ENCODE results near the gene FOXL1. TPM values are rescaled to one million over a fixed set of nuclear protein-coding genes. Genes with fewer than 3 reads are reported as not detected.

The FOXL1 gene
- total RNA-seq, 4 donors from 2014 or later = 0.45 to 1.9 (median 1.1) TPM

DNA sequence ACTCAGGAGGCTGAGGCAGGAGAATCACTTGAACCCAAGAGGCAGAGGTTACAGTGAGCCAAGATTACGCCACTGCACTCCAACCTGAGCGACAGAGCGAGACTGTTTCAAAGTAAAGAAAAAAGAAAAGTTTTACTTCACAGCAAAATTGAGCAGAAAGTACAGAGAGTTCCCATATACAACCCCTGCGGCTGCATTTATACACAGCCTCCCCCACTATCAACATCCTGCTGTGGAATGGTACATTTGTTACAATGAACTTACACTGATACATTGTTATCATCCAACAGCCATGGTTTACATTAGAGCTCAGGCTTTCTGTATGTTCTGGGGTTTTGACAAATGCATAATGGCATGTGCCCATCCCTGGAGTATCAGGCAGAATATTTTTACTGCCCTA, 20.8 kb upstream of the FOXL1 start:
- DNase-seq = no peak
- no peak overlapping the region for H3K27ac ChIP-seq
- TF ChIP-seq POLR2A (IDR thresholded peaks at IDR 0.05) = no peak
- TF ChIP-seq, protein P1, sequence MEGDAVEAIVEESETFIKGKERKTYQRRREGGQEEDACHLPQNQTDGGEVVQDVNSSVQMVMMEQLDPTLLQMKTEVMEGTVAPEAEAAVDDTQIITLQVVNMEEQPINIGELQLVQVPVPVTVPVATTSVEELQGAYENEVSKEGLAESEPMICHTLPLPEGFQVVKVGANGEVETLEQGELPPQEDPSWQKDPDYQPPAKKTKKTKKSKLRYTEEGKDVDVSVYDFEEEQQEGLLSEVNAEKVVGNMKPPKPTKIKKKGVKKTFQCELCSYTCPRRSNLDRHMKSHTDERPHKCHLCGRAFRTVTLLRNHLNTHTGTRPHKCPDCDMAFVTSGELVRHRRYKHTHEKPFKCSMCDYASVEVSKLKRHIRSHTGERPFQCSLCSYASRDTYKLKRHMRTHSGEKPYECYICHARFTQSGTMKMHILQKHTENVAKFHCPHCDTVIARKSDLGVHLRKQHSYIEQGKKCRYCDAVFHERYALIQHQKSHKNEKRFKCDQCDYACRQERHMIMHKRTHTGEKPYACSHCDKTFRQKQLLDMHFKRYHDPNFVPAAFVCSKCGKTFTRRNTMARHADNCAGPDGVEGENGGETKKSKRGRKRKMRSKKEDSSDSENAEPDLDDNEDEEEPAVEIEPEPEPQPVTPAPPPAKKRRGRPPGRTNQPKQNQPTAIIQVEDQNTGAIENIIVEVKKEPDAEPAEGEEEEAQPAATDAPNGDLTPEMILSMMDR (IDR thresholded peaks at IDR 0.05) = no peak
- WGBS, 2 donors = 75 to 76% methylated on average over 4 of the region's 4 CpGs
- peaks cover 0 to 14% of the 10 kb centered on the region in 2 donors for H3K4me1 ChIP-seq
- no peaks in the 10 kb centered on the region for H3K36me3 ChIP-seq
- no peaks in the 10 kb centered on the region for H3K27me3 ChIP-seq
- H3K9me3 ChIP-seq = no peaks in the 10 kb centered on the region
- intact Hi-C loops (cut with DNase I) = no loop called here
- no peak overlapping the region for H3K4me3 ChIP-seq (replicated peaks in 1 of 3)

DNA sequence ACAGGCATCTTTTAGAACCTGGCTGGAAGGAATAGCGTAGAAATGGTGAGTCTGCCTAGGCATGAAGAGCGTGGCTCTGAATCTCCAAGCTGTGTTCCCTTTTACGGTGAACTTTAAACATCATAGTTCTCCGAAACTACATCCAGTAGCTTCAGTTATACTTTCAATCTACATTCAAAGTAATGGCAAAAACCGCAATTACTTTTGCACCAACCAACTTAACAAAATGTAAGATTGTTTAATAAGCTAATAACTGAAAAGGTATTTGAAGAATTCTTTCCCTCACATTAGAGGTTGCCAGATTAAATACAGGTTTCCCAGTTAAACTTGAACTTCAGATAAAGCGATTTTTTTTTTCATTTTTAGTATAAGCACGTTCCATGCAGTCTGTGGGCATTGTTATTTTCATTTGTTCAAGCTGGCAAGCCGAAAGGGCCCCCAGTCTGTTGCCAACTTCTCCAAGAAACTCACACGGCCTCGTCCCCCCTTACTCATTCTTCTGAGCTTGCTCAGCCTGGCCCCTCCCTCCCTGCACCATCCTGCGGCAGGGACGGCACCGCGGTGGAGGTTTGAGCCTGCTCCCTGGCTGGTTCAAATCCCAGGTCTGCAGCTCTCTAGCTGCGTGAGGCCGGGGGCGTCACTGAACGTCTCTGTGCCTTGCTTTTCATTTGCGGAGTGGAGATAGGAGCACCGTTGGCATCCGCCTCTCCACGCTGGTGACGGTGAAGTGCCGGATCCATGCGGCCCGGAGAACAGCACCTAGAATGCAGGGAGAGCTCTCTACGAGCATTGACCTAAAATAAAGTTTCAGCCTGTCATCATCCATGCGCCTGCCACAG, 19.8 kb upstream of the FOXL1 start:
- DNase-seq = no peak
- H3K36me3 ChIP-seq = no peaks in the 10 kb centered on the region
- WGBS, 2 donors = 67 to 80% methylated on average over 28 of the region's 28 CpGs
- no peaks in the 10 kb centered on the region for H3K27me3 ChIP-seq
- H3K27ac ChIP-seq = no peak overlapping the region
- H3K9me3 ChIP-seq = no peaks in the 10 kb centered on the region
- peaks cover 4 to 14% of the 10 kb centered on the region in 2 donors for H3K4me1 ChIP-seq
- no peak overlapping the region for H3K4me3 ChIP-seq (replicated peaks in 1 of 3)
- TF ChIP-seq POLR2A (IDR thresholded peaks at IDR 0.05) = no peak
- TF ChIP-seq, protein P1 (IDR thresholded peaks at IDR 0.05) = no peak
- intact Hi-C loops (cut with DNase I) = no loop called here

DNA sequence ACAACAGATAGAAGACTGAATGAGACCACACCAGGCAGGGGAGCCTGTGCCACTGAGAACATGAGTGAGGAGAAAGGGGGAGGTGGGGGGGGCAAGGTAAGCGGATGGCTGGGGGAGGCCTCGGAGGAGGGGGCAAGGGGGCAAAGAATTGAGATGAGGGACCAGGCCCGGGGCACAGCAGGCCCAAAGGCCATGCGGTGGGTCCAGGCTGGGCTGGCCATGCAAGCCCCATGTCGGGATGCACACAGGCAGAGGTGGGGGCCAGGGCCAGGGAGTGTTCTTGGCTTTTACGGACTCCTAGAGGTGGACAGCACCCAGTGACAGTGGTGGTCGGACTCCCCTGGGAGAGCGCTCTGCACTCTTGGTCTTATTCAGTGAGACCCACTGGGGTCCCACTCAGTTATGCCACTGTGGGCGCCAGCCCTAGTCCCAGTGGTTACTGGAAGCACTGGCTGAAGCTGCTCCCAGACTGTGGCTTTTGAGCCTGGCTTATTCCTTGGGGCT, 18.5 kb upstream of the FOXL1 start:
- no peak overlapping the region for H3K27ac ChIP-seq
- H3K36me3 ChIP-seq = no peaks in the 10 kb centered on the region
- peaks cover 9 to 11% of the 10 kb centered on the region in 2 donors for H3K4me1 ChIP-seq
- H3K4me3 ChIP-seq (replicated peaks in 1 of 3) = no peak overlapping the region
- no peaks in the 10 kb centered on the region for H3K9me3 ChIP-seq
- DNase-seq = no peak
- H3K27me3 ChIP-seq = no peaks in the 10 kb centered on the region
- 85% methylated on average over 9 of the region's 9 CpGs for WGBS, 2 donors
- TF ChIP-seq, protein P1 (IDR thresholded peaks at IDR 0.05) = no peak
- no peak for TF ChIP-seq POLR2A (IDR thresholded peaks at IDR 0.05)
- intact Hi-C loops (cut with DNase I) = loop anchor here (5.0 kb wide), 2 partner anchors 717 to 732 kb away; no protein-coding TSS in a partner anchor

DNA sequence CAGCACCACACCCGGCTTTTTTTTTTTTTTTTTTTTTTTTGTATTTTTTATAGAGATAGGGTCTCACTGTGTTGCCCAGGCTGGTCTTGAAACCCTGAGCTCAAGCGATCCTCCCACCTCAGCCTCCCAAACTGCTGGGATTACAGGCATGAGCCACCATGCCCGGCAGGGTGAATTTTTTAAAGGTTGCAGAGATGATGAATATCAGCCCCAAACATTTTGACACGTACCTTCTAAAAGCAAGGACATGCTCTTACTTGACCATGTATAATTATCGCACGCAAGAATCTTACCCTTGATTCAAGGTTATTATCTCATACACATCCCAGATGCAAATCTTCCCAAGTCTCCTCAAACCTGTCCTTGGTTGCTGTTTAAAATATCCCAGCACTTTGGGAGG, 16.0 kb upstream of the FOXL1 start:
- Histone ChIP-seq H3K9me3 (no peaks in the 10 kb centered on the region), H3K27ac (no peak overlapping the region), H3K36me3 (no peaks in the 10 kb centered on the region), H3K4me3 (replicated peaks in 1 of 3) (no peak overlapping the region), H3K4me1 (peaks cover 11 to 17% of the 10 kb centered on the region in 2 donors), H3K27me3 (peaks cover 6% of the 10 kb centered on the region)
- intact Hi-C loops (cut with DNase I) = loop anchor here (5.0 kb wide), 2 partner anchors 715 to 730 kb away; no protein-coding TSS in a partner anchor
- WGBS, 2 donors = 80 to 83% methylated on average over 6 of the region's 6 CpGs
- TF ChIP-seq POLR2A (IDR thresholded peaks at IDR 0.05) = no peak
- TF ChIP-seq, protein P1 (IDR thresholded peaks at IDR 0.05) = no peak
- no peak for DNase-seq
